Lower leg skin (tissue), 3 donors: ENCODE results near the gene NBEA.

Source experiments
- POLR2A ChIP-seq, 2 donors: fragments of 450-650 bp; IDR thresholded peaks; one replicate each; pipeline ENCODE4 v1.6.1; 2016 to 2017; ENCODE audit warnings: antibody characterized with exemption in 2 of 2, mild to moderate bottlenecking in 1 of 2, moderate library complexity in 1 of 2
- TF ChIP-seq, protein P1 (sequence below), 3 donors: fragments of 450-650 bp; IDR thresholded peaks; one replicate each; pipeline ENCODE4 v1.5.1; 2016; ENCODE audit warnings: antibody characterized with exemption in 3 of 3, mild to moderate bottlenecking in 3 of 3, moderate library complexity in 2 of 3

DNA sequence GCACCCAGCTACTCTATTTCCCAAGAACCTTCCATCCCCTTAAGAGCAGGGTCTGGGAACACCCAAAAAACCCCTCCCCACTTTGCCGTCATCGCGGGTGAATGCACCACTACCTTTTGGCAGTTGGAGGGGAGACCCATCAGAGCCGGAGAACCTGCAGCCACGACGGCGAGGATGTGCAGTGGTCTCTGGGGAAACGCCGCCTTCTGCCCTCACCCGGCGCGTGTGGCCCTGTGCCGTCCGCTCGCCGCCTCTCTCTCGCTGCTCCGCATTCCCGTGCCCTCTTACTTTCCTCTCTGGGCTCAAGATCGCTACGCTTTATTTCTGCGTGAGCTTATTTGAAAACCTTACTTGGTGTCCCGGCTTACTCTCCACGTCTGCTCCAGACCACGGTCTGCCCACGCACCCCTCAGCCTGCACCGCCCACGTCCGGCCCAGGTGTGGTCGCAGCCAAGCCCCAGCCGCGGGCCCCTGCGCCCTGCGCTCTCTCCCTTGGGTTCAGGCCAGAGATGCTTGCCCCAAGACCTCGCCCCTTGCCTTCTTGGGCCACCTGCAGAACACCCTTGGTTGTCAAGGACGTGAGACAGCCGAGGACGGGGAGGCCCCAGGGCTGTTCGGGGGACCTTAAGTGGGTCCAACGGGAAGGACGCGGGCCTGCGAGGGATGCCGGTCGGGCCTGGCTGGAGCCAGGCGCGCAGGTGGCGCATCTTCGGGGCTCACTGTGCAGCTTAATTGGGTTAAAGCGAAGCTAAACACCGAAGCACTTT, 536.4 kb downstream of the NBEA start:
- TF ChIP-seq, protein P1, sequence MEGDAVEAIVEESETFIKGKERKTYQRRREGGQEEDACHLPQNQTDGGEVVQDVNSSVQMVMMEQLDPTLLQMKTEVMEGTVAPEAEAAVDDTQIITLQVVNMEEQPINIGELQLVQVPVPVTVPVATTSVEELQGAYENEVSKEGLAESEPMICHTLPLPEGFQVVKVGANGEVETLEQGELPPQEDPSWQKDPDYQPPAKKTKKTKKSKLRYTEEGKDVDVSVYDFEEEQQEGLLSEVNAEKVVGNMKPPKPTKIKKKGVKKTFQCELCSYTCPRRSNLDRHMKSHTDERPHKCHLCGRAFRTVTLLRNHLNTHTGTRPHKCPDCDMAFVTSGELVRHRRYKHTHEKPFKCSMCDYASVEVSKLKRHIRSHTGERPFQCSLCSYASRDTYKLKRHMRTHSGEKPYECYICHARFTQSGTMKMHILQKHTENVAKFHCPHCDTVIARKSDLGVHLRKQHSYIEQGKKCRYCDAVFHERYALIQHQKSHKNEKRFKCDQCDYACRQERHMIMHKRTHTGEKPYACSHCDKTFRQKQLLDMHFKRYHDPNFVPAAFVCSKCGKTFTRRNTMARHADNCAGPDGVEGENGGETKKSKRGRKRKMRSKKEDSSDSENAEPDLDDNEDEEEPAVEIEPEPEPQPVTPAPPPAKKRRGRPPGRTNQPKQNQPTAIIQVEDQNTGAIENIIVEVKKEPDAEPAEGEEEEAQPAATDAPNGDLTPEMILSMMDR (IDR thresholded peaks at IDR 0.05): no peak
- no peak for TF ChIP-seq POLR2A (IDR thresholded peaks at IDR 0.05)
